GM21786 (cell line): Measurements from ENCODE around the gene PDLIM1.

Source experiments
- ATAC-seq: cut with Tn5 transposase; IDR thresholded peaks from one replicate; pipeline ENCODE4 v1.9.1; 2021; ENCODE audit not compliant: unreplicated experiment

The PDLIM1 gene

GRCh38 chr10:95290461-95291364 is at the start of gene PDLIM1:
TSS of gene PDLIM1 (minus strand) at chr10:95291003. CDS start at chr10:95290915, 88 bp downstream.
- peak; percentile 24 for ATAC-seq

DNA sequence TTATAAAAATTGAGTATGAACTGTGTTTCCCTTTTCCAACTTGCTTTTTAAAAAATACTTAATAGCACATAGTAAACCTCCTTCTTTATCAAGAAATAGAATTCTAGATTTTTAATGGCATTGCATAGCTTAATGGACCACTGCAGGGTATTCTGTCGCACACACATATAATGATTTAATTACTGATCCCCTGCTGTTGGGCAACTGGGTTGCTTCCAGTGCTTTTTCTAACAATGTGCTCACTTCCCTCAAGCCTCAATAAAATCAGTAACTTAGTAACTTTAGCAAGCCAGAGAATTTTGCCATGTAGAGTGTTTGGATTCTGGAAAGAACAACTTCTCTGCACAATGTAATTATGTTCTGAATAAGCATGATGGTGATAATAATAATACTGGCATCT is 49.1 kb upstream of the PDLIM1 start:
- ATAC-seq: no peak

DNA sequence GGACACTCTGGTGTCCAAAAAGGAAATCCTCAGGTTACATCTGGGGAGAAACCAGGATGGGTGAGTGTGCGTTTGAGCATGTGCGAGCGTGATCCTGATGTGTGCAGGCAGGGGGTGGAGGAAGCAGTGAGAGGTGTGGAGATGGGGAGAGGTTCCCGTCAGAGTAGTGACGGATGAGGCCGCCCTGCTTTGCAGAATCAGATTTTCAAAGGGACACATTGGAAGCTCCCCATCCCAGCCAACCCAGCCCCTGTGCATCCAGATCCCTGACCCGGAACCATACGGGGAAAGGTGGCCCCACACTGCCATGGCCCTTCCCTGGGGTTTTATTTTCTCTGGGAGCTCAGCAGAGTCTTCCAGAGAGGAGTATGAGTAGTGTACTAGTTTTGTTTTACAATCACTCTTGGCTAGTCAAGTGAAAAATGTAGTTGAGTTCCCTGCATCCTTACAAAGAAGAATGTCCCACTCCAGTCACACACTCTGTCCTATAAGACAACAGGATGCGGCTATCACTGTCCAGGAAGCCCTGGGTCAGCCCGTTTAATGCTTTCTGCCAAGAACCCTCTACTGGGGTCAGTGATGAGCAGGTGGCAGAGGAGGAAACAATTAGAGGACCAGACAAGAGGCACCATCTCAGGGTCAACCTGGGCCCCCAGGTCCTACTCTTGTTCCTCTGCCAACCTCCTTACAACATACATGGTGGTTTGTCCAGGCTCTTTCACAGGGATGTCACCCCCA is 46.8 kb upstream of the PDLIM1 start:
- no peak for ATAC-seq

DNA sequence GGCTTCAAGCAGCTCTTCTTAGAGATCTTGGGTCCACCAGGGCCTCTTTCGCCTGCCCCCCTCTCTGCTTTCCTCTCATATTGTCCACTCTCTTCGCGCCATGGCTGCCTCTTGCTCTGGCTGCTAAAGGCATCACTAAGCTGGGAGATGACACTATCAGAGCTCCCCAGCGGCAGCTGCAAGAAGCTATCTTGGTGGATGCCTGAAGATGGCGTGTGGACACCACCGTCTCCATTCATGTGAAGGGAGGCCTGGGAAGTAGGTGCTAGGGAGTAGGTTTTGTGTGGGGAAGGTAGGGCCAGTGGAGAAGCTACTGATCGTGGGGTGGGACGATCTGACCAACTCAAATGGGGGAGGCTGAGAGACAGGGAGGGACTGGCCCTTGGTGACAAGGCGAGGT is 45.9 kb upstream of the PDLIM1 start:
- ATAC-seq: no peak

DNA sequence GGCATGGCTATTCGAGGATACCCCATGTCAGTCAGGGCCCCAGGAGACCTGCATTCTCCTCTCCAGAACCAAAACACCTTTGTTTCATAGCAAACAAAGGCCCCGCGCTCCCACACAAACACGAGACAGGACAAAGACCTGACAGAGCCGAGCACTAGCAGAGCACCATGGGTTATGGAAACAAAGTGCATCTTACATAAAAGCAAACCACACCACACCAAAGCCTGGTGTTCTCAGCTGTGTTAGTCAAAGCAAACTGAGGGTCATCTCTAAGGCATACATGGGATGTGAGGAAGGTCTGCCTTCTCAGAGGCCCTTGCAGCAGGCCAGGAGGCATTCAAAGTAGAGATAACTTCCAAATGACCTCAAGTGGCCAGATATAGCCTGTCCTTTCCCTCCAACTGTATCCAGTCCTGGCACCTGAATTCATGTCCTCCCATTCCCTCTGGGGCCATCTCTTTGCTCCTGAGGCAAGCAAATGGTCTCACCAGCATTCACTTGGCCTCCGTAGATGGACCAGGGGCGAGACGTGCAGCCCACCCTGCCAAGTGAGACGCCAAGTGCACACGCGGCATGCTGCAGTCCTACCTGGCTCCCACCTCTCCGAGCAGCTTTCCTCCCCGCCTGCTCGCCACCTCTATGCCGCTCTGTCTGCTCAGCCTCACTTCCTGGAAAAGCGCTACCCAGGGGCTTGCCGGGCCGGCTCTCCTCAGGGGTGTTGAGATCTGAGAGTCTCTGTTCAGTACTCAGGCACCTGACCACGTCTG is 45.3 kb upstream of the PDLIM1 start:
- ATAC-seq: no peak

DNA sequence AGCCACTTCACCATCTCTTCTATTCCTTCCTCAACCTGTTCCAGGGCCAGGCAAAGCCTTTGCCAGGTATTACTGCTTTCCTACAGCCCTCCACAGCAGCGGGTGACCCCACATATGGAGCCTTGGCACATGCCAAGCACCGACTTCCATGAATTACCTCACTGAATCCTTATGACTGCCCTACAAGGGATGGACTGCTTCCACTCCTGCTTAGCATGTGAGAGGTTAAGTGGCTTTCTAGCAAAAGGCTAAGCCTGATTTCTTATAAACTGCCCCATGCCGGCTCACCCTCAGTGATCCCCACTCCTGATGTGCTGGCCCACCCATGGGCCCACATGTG is 44.0 kb upstream of the PDLIM1 start:
- ATAC-seq: no peak

DNA sequence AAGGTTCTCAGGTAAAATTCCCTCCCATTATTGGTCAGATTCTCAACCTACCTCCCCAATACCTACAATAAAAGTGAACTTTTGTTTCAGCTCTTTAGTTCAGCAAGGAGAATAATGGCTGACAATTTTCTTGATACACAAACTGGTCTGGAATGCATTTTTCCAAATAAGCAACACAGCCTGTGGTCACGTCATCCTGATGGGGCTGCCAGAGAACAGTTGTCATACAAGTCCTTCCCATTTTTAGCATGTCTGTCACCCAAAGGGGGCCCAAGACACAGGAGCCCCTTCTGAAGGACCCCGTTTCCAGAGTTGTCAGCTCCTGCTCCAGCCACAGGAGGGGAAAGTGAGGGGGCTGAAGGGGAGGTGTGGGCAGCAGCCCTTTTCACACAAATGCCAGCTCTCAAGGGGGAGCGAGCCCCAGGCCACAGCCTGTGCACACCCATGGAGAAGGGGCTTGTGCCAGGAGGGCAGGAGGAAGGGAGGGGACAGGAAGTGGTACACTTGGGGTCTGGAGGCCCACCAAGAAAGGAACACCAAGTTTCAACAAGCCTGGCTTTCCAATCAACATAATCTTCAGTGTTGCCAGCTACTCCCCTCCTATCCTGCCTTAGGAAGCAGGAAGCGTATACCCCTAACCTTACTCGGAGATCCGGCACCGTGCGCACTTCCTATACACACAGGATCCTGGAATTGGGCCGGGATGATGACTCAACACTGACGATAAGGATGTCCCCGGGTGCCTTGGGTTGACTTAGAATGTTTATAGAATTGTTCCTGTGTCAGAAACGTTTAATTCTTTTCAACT is 43.4 kb upstream of the PDLIM1 start:
- ATAC-seq: no peak

GRCh38 chr10:95332666-95333249 is 42.0 kb upstream of the PDLIM1 start:
- no peak for ATAC-seq

DNA sequence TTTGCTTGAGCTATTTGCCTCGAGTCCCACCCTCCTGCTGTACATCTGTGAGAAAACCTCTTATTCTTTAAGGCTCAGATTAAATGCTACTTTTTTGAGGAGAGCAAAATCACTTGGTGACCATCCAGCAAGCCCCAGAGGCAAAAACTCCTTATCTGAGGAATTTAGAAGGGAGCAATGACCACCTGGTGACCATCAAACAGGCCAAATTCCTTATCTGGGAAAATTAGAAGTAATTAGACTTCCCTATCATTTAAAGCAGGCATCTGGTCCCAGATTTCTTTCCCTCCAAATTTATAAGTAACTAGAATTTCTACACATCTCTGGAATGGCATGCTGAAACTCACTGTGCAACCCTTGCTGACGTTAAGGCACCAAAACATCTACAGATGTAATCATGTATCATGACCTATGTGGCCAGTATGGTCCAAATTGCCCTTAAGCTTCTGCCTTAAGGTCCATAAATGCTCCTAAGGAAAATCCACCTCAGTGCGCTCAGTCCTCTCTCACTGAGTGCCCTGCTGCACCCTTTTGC is 40.9 kb upstream of the PDLIM1 start:
- ATAC-seq: no peak

- no peak for ATAC-seq
These were observed 40.2 kb upstream of the PDLIM1 start for GRCh38 chr10:95330966-95331453.

DNA sequence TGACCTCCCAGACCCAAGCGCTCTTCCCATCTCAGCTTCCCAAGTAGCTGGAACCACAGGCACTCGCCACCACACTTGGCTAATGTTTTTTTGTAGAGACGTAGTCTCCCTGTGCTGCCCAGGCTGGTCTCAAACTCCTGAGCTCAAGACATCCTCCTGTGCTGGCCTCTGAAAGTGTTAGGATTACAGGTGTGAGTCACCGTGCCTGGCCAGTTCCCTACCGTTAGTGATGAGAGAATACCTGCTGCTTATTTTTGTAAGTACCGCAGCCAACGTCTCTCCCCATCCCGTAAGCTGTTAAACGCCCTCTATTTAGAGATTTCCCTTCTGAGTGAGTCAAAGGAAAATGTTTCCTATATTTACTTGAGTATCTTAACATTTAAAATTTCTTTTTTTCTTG is 38.5 kb upstream of the PDLIM1 start:
- no peak for ATAC-seq

- no peak for ATAC-seq
These were observed 37.2 kb upstream of the PDLIM1 start for GRCh38 chr10:95328013-95328412.

GRCh38 chr10:95327367-95327766 is 36.6 kb upstream of the PDLIM1 start:
- ATAC-seq: no peak

- ATAC-seq: no peak
These were observed 35.6 kb upstream of the PDLIM1 start for GRCh38 chr10:95326396-95326795.

DNA sequence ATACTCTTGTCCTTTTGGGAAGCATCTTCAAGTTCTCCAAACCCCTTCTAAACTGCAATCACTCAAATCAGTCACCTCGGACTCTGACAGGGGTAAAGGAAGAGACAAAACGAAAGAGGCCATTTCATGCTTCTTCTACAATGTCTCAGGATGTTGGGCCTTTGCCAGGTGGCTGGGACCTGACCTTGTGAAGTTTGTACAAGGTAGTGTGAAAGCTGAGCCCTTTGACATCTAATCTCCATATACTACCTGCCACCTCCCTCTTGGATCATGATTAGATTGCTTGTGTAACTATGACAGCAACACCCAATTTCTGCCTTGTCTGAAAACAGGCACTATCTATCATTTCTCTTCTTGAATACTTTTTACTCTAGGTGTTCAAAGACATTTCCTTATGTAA is 35.1 kb upstream of the PDLIM1 start:
- ATAC-seq: no peak

- no peak for ATAC-seq
These were observed 33.8 kb upstream of the PDLIM1 start for GRCh38 chr10:95324436-95325268.

GRCh38 chr10:95321554-95322301 is 30.9 kb upstream of the PDLIM1 start:
- no peak for ATAC-seq

DNA sequence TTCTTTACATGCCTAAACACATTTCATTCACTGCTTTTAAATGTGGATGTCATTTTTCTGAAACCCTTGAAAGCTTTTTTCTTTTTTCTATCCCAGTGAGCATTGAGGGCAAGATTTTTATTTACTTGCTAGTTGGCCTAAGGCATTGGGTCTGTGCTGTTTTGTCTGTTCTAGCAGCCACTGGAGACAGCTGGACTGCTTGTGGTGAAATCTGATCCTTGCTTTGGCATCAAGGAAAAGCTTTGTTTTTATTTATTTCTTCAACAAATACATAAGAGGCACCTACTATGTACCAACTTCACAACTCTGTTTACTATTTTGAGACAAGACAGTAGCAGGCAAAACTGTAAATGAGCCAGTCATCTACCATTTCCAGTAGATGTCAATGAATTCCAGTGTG is 28.4 kb upstream of the PDLIM1 start:
- no peak for ATAC-seq
